GM21526 (cell line): ENCODE data around the gene GOLGA6L2.

Experiments used
- ATAC-seq: cut with Tn5 transposase; IDR thresholded peaks from one replicate; pipeline ENCODE4 v1.9.1; 2021; ENCODE audit warnings: moderate library complexity; ENCODE audit not compliant: unreplicated experiment, low FRiP score

GOLGA6L2 gene

DNA sequence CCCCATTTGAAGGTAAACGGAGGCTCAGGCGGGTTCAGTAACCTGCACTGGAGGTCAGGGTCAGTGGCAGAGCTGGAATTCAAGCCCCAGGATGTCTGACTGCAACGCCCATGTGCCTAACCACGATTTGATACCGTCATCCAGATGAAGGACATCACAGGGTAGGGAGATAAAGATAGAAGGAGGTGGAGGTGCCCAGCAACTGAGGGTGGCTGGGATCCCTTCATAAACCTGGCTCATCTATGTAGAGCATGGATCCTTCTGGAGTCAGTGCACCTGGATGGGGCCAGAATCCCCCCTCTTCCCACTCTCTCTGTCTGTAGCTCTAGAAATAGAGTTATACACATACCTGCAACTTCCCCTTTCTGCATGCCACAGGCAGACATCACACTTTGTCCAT is 51.2 kb downstream of the GOLGA6L2 start:
- ATAC-seq = no peak

DNA sequence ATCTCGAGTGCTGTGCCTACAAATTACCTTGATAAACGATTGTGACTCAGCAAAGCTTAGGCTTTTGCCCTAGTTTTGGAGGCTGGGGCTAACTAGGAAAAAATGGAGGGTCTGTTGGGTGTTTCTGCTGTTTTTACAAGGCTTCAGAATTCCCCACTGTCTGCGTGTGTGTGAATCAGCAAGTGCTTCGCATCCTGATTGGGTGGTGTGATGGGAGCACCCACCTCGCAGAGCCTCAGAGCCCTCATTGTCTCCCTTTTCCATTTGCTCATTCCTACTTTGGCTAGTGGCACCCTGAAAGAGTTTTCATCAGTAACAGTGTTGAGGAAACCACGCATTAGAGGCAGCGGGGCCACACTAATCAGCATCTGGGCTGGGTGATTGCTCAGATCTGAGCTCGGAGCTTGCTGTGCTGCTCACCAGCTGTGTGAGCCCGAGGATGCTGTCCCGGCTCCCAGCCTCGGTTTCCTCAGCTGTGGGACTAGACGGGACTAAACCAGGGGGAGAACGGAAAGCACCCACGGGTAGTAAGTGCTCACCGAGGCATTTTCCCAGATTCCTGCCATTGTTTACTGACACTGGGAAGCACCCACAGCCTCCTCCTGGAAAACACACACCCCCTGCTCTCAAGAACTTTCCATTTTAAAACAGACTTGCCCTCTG is 51.9 kb downstream of the GOLGA6L2 start:
- ATAC-seq = no peak
